IMR-90 (cell line): ENCODE results near the gene RFX5. TPM values are rescaled to one million over a fixed set of nuclear protein-coding genes. Genes with fewer than 3 reads are reported as not detected.

Experiments
- ATAC-seq: fragments of 200-7000 bp; cut with Tn5 transposase; 2 replicates; pipeline ENCODE4 v1.9.1; 2020; ENCODE audit warnings: low read depth, mild to moderate bottlenecking, moderate library complexity
- BruUV-seq: library from RNA; stranded (reverse); fragments of 400-500 nt; replicated peaks from 2 replicates; lab custom pipeline; 2021; lab: Mats Ljungman, UMichigan
- CTCF ChIA-PET: fragments of 300-600 bp; formaldehyde crosslinking; extraction: SDS; loops from one replicate; lab custom pipeline; 2021; ENCODE audit warnings: antibody characterized with exemption; lab: Yijun Ruan, JAX
- POLR2A ChIA-PET: fragments of 300-600 bp; sonication (Branson Sonifier 250); formaldehyde crosslinking; loops from one replicate; lab custom pipeline; 2022; ENCODE audit warnings: antibody characterized with exemption; ENCODE audit not compliant: unreplicated experiment; lab: Charles Lee
- DNase-seq: peaks from one replicate; pipeline ENCODE4 v3.0.0; 2013
- H2AFZ ChIP-seq: replicated peaks from 2 replicates; pipeline ENCODE3; 2013; ENCODE audit warnings: low read length, mild to moderate bottlenecking; ENCODE audit not compliant: poor library complexity
- H2AK5ac ChIP-seq: 2 replicates; pipeline ENCODE4 v1.6.1; 2013; ENCODE audit warnings: low read depth, low read length, inconsistent platforms
- H2AK9ac ChIP-seq: replicated peaks from 2 replicates; pipeline ENCODE3; 2013; ENCODE audit warnings: mild to moderate bottlenecking, low read depth, low read length, moderate library complexity; ENCODE audit not compliant: poor library complexity
- H2BK120ac ChIP-seq: 2 replicates; pipeline ENCODE4 v1.6.1; 2013; ENCODE audit warnings: low read depth, low read length, inconsistent platforms
- H2BK15ac ChIP-seq: 3 replicates; pipeline ENCODE4 v1.6.1; 2013; ENCODE audit warnings: low read depth, low read length, inconsistent platforms
- H2BK20ac ChIP-seq: 2 replicates; pipeline ENCODE4 v1.6.1; 2013; ENCODE audit warnings: low read depth, mild to moderate bottlenecking, inconsistent platforms, low read length, moderate library complexity
- H2BK5ac ChIP-seq: 2 replicates; pipeline ENCODE4 v1.6.1; 2013; ENCODE audit warnings: mild to moderate bottlenecking, low read depth, low read length, inconsistent platforms; ENCODE audit not compliant: poor library complexity, severe bottlenecking
- H3K14ac ChIP-seq: replicated peaks from 2 replicates; pipeline ENCODE4 v1.6.1; 2013; ENCODE audit warnings: low read depth, low read length, inconsistent platforms
- H3K18ac ChIP-seq: 2 replicates; pipeline ENCODE4 v1.6.1; 2013; ENCODE audit warnings: low read depth, low read length, control low read depth
- H3K23ac ChIP-seq: 2 replicates; pipeline ENCODE4 v1.6.1; 2013; ENCODE audit warnings: low read depth, low read length, inconsistent platforms
- H3K27ac ChIP-seq: 2 replicates; pipeline ENCODE4 v1.5.1; 2013; ENCODE audit warnings: mild to moderate bottlenecking, control low read depth, low read length; ENCODE audit not compliant: insufficient read depth
- H3K27me3 ChIP-seq: 2 replicates; pipeline ENCODE4 v1.6.1; 2013; ENCODE audit warnings: low read length; ENCODE audit not compliant: control insufficient read depth, insufficient read depth
- H3K36me3 ChIP-seq: 2 replicates; pipeline ENCODE4 v1.6.1; 2013; ENCODE audit warnings: low read length, mixed read lengths; ENCODE audit not compliant: control insufficient read depth, insufficient read depth
- H3K4ac ChIP-seq: 2 replicates; pipeline ENCODE4 v1.6.1; 2013; ENCODE audit warnings: low read depth, low read length, inconsistent platforms
- H3K4me1 ChIP-seq: 2 replicates; pipeline ENCODE4 v1.6.1; 2013; ENCODE audit warnings: low read length, mixed read lengths; ENCODE audit not compliant: control insufficient read depth, insufficient read depth
- H3K4me2 ChIP-seq: 2 replicates; pipeline ENCODE4 v1.6.1; 2013; ENCODE audit warnings: low read depth, mild to moderate bottlenecking, control low read depth, low read length, moderate library complexity
- H3K4me3 ChIP-seq: 2 replicates; pipeline ENCODE4 v1.5.1; 2013; ENCODE audit warnings: low read depth, mild to moderate bottlenecking, control low read depth, low read length, moderate library complexity; ENCODE audit not compliant: insufficient read depth
- H3K56ac ChIP-seq: 2 replicates; pipeline ENCODE4 v1.6.1; 2013; ENCODE audit warnings: low read length, inconsistent platforms; ENCODE audit not compliant: insufficient read depth; ENCODE audit errors: extremely low read depth
- H3K79me1 ChIP-seq, 2 experiments: 2 replicates each; pipeline ENCODE4 v1.6.1; 2013; ENCODE audit warnings: low read length in 2 of 2, inconsistent platforms in 1 of 2, low read depth in 1 of 2
- H3K9ac ChIP-seq: 2 replicates; pipeline ENCODE4 v1.6.1; 2013; ENCODE audit warnings: low read depth, low read length, control low read depth
- H3K9me1 ChIP-seq: 2 replicates; pipeline ENCODE4 v1.6.1; 2013; ENCODE audit warnings: low read length, inconsistent platforms; ENCODE audit not compliant: insufficient read depth
- H3K9me3 ChIP-seq: 2 replicates; pipeline ENCODE4 v1.6.1; 2013; ENCODE audit warnings: low read length; ENCODE audit not compliant: control insufficient read depth, insufficient read depth
- H4K20me1 ChIP-seq: 2 replicates; pipeline ENCODE4 v1.6.1; 2013; ENCODE audit warnings: low read length, inconsistent platforms; ENCODE audit not compliant: insufficient read depth
- H4K5ac ChIP-seq: 2 replicates; pipeline ENCODE4 v1.6.1; 2013; ENCODE audit warnings: mild to moderate bottlenecking, low read depth, low read length, control low read depth
- H4K8ac ChIP-seq, 2 experiments: 2 replicates each; pipeline ENCODE4 v1.6.1; 2013; ENCODE audit warnings: low read depth in 2 of 2, low read length in 2 of 2, control low read depth in 1 of 2, inconsistent platforms in 1 of 2
- H4K91ac ChIP-seq: 2 replicates; pipeline ENCODE4 v1.6.1; 2013; ENCODE audit warnings: low read depth, low read length, inconsistent platforms; ENCODE audit not compliant: insufficient read depth
- BHLHE40 ChIP-seq: fragments of 150-350 bp; IDR thresholded peaks from 2 replicates; pipeline ENCODE4 v1.6.1; 2016; ENCODE audit warnings: mild to moderate bottlenecking, low read depth, low read length
- CHD1 ChIP-seq: IDR thresholded peaks from 2 replicates; pipeline ENCODE4 v1.6.1; 2012; ENCODE audit warnings: low read depth, low read length, improper control_type of control experiment
- CTCF ChIP-seq: conservative IDR thresholded peaks from 2 replicates; pipeline ENCODE4 v1.5.1; 2012; ENCODE audit warnings: mild to moderate bottlenecking, low read depth, low read length, improper control_type of control experiment
- ELK1 ChIP-seq: fragments of 150-350 bp; IDR thresholded peaks from 2 replicates; pipeline ENCODE4 v1.6.1; 2016; ENCODE audit warnings: low read depth, mild to moderate bottlenecking, low read length, moderate library complexity, borderline replicate concordance
- FOS ChIP-seq: fragments of 150-350 bp; IDR thresholded peaks from 2 replicates; pipeline ENCODE4 v1.6.1; 2016; ENCODE audit warnings: low read depth, low read length
- MAZ ChIP-seq: IDR thresholded peaks from 2 replicates; pipeline ENCODE4 v1.6.1; 2012; ENCODE audit warnings: low read depth, mild to moderate bottlenecking, low read length, improper control_type of control experiment, moderate library complexity, borderline replicate concordance
- RFX5 ChIP-seq: IDR thresholded peaks from 2 replicates; pipeline ENCODE4 v1.8.0; 2012; ENCODE audit warnings: low read depth, mild to moderate bottlenecking, low read length, moderate library complexity
- WGBS, 2 experiments: methylation state at CpG; one replicate each; pipeline versions ENCODE4 v1.1.5 to v1.1.7; 2013; ENCODE audit warnings: missing lambda C conversion rate in 2 of 2; ENCODE audit not compliant: insufficient read length in 1 of 2; ENCODE audit errors: extremely low coverage in 2 of 2; 5-methylcytosine and 5-hydroxymethylcytosine counted together
- dilution Hi-C: fragments of 300-500 bp; cut with HindIII; formaldehyde crosslinking; loops from one replicate; pipeline ENCODE4 v1.14.3; 2018; ENCODE audit warnings: low sequenced_read_pairs; ENCODE audit not compliant: unreplicated experiment
- in situ Hi-C: fragments of 300-500 bp; cut with MboI; formaldehyde crosslinking; loops from 3 replicates; pipeline ENCODE4 v1.14.3; 2019; ENCODE audit warnings: low sequenced_read_pairs, inconsistent platforms, mixed read lengths
- intact Hi-C: fragments of 100-400 bp; cut with micrococcal nuclease; formaldehyde crosslinking; loops from 2 replicates; pipeline ENCODE4 v1.10.0; 2022
- polyA plus RNA-seq, 3 experiments: library from polyadenylated mRNA; depleted of rRNA; stranded (reverse); fragments of >200 nt; gene quantifications; 2 replicates each; pipeline ENCODE4 v1.2.3, GENCODE V29; 2012; ENCODE audit warnings: low replicate concordance in 1 of 3
- total RNA-seq: library from RNA; depleted of rRNA; stranded (reverse); fragments of >200 nt; gene quantifications from 2 replicates; pipeline ENCODE4 v1.2.3, GENCODE V29; 2012

RFX5 gene
- total and polyA plus RNA-seq, 2 of the 4 experiments (the other 2 are of a cell fraction) = 29.3 to 44.4 TPM

- no CpG with 5 or more reads among the region's 2 CpGs for WGBS, 2 experiments
- H2BK120ac ChIP-seq = no peak overlapping the region
- no peak overlapping the region for H3K4me3 ChIP-seq
- H3K4me1 ChIP-seq = no peaks in the 10 kb centered on the region
- H2AK9ac ChIP-seq = no peak overlapping the region
- intact Hi-C loops (no loop called here), dilution Hi-C loops (no loop called here), in situ Hi-C loops (no loop called here)
- H2AFZ ChIP-seq = no peak overlapping the region
- no peaks in the 10 kb centered on the region for H3K9me1 ChIP-seq
- no peak overlapping the region for H4K5ac ChIP-seq
- H3K4ac ChIP-seq = no peak overlapping the region
- H3K14ac ChIP-seq = no peak overlapping the region
- ChIA-PET CTCF (interaction anchor here (0.5 to 1.1 kb wide), 3 partner anchors 19 to 102 kb away, joined by 3 to 7 read pairs (median 6); no protein-coding TSS in a partner anchor), POLR2A (no interaction called here)
- no peak overlapping the region for H2BK5ac ChIP-seq
- no peak overlapping the region for H3K56ac ChIP-seq
- no peak overlapping the region for H3K18ac ChIP-seq
- no TSS peak for BruUV-seq
- H3K23ac ChIP-seq = no peak overlapping the region
- TF ChIP-seq RFX5 (no peak), MAZ (no peak), BHLHE40 (no peak), ELK1 (no peak), FOS (no peak), CTCF (no peak), CHD1 (no peak)
- DNase-seq (no peak), ATAC-seq (no peak)
- H3K27me3 ChIP-seq = no peaks in the 10 kb centered on the region
- H2BK20ac ChIP-seq = no peak overlapping the region
- H2AK5ac ChIP-seq = no peak overlapping the region
- no peak overlapping the region for H4K8ac ChIP-seq
- no peak overlapping the region for H3K4me2 ChIP-seq
- no peak overlapping the region for H2BK15ac ChIP-seq
- peaks cover 3% of the 10 kb centered on the region; the same call in 1 of the 2 replicates for H4K20me1 ChIP-seq
- H3K36me3 ChIP-seq = peaks cover 79% of the 10 kb centered on the region
- H3K79me1 ChIP-seq = peaks cover 10 to 18% of the 10 kb centered on the region in 2 experiments
- H3K27ac ChIP-seq = no peak overlapping the region
- H3K9ac ChIP-seq = no peak overlapping the region
- H4K91ac ChIP-seq = no peak overlapping the region
- H3K9me3 ChIP-seq = no peaks in the 10 kb centered on the region
Measured at GRCh38 chr1:151294742-151295462, 52.1 kb downstream of the RFX5 start.
